Suprapubic skin (tissue), 4 donors: ENCODE measurements around the gene COL18A1. TPM values are rescaled to one million over a fixed set of nuclear protein-coding genes. Genes with fewer than 3 reads are reported as not detected.

Experiments
- DNase-seq, 2 donors: peaks; one replicate each; pipeline ENCODE4 v3.0.0-alpha.2; 2019; ENCODE audit warnings: low spot score in 2 of 2
- H3K27ac ChIP-seq: fragments of 200-600 bp; sonication (generic); one replicate; pipeline ENCODE4 v1.5.1; 2019
- H3K27me3 ChIP-seq: fragments of 200-600 bp; sonication (generic); one replicate; pipeline ENCODE4 v1.5.1; 2019
- H3K36me3 ChIP-seq: fragments of 200-600 bp; sonication (generic); one replicate; pipeline ENCODE4 v1.5.1; 2019
- H3K4me1 ChIP-seq: fragments of 200-600 bp; sonication (generic); one replicate; pipeline ENCODE4 v1.5.1; 2019
- H3K4me3 ChIP-seq: fragments of 200-600 bp; sonication (generic); one replicate; pipeline ENCODE4 v1.5.1; 2019; ENCODE audit warnings: mild to moderate bottlenecking
- H3K9me3 ChIP-seq: fragments of 200-600 bp; sonication (generic); one replicate; pipeline ENCODE4 v1.5.1; 2019
- EP300 ChIP-seq: sonication (generic); formaldehyde crosslinking; IDR thresholded peaks from one replicate; pipeline ENCODE4 v1.6.1; 2017; ENCODE audit warnings: antibody characterized with exemption
- POLR2A ChIP-seq, 2 donors: fragments of 450-650 bp; IDR thresholded peaks; one replicate each; pipeline ENCODE4 v1.6.1; 2017; ENCODE audit warnings: antibody characterized with exemption in 2 of 2, mild to moderate bottlenecking in 2 of 2, moderate library complexity in 2 of 2
- POLR2AphosphoS5 ChIP-seq, 3 donors: sonication (generic); formaldehyde crosslinking; IDR thresholded peaks; one replicate each; pipeline ENCODE4 v1.6.1; 2017; ENCODE audit warnings: antibody characterized with exemption in 3 of 3
- WGBS: methylation state at CpG from one replicate; pipeline ENCODE4 v1.1.5; 2018; 5-methylcytosine and 5-hydroxymethylcytosine counted together
- total RNA-seq, 4 donors: library from RNA; depleted of rRNA; stranded (reverse); fragments of >200 nt; gene quantifications; one replicate each; pipeline ENCODE4 v1.1.0, GENCODE V29; 2016
- TF ChIP-seq, protein P1 (sequence below), 2 donors: fragments of 200-600 bp in 1 of 2; fragments of 450-650 bp in 1 of 2; sonication (generic) in 1 of 2; IDR thresholded peaks; one replicate each; pipeline ENCODE4 v1.5.1; 2016 to 2019; ENCODE audit warnings: antibody characterized with exemption in 2 of 2, mild to moderate bottlenecking in 1 of 2, moderate library complexity in 1 of 2

The COL18A1 gene
- total RNA-seq, 4 donors from 2014 or later: 71.9 to 157 (median 101) TPM

GRCh38 chr21:45381865-45382696 is 22.9 kb upstream of the COL18A1 start:
- DNase-seq: peak in 1 of 2 donors; percentile 58
- H3K27ac ChIP-seq: no peak overlapping the region
- TF ChIP-seq, protein P1, sequence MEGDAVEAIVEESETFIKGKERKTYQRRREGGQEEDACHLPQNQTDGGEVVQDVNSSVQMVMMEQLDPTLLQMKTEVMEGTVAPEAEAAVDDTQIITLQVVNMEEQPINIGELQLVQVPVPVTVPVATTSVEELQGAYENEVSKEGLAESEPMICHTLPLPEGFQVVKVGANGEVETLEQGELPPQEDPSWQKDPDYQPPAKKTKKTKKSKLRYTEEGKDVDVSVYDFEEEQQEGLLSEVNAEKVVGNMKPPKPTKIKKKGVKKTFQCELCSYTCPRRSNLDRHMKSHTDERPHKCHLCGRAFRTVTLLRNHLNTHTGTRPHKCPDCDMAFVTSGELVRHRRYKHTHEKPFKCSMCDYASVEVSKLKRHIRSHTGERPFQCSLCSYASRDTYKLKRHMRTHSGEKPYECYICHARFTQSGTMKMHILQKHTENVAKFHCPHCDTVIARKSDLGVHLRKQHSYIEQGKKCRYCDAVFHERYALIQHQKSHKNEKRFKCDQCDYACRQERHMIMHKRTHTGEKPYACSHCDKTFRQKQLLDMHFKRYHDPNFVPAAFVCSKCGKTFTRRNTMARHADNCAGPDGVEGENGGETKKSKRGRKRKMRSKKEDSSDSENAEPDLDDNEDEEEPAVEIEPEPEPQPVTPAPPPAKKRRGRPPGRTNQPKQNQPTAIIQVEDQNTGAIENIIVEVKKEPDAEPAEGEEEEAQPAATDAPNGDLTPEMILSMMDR (IDR thresholded peaks at IDR 0.05): no peak
- TF ChIP-seq POLR2A (IDR thresholded peaks at IDR 0.05): no peak
- no peak for TF ChIP-seq POLR2AphosphoS5 (IDR thresholded peaks at IDR 0.05)
- TF ChIP-seq EP300: no peak

GRCh38 chr21:45382697-45382997 is 22.3 kb upstream of the COL18A1 start:
- Histone ChIP-seq H3K4me1 (peaks cover 26% of the 10 kb centered on the region), H3K4me3 (no peak overlapping the region), H3K9me3 (no peaks in the 10 kb centered on the region), H3K27ac (no peak overlapping the region), H3K27me3 (peaks cover 11% of the 10 kb centered on the region), H3K36me3 (no peaks in the 10 kb centered on the region)
- peak in 1 of 2 donors; percentile 40 for DNase-seq
- TF ChIP-seq POLR2A (IDR thresholded peaks at IDR 0.05) (no peak), EP300 (no peak), POLR2AphosphoS5 (IDR thresholded peaks at IDR 0.05) (no peak)
- TF ChIP-seq, protein P1 (IDR thresholded peaks at IDR 0.05): no peak
- 98% methylated on average over 10 of the region's 10 CpGs for WGBS

More at GRCh38 chr21:45381865-45382696, 22.9 kb upstream of the COL18A1 start:
- H3K36me3 ChIP-seq: no peaks in the 10 kb centered on the region
- WGBS: 92% methylated on average over 28 of the region's 28 CpGs
- no peak overlapping the region for H3K4me3 ChIP-seq
- H3K27me3 ChIP-seq: peaks cover 11% of the 10 kb centered on the region
- H3K4me1 ChIP-seq: peaks cover 22% of the 10 kb centered on the region
- no peaks in the 10 kb centered on the region for H3K9me3 ChIP-seq

GRCh38 chr21:45383111-45383614 is 21.8 kb upstream of the COL18A1 start:
- no peak overlapping the region for H3K4me3 ChIP-seq
- peaks cover 11% of the 10 kb centered on the region for H3K27me3 ChIP-seq
- peak in 1 of 2 donors; percentile 48 for DNase-seq
- no peak overlapping the region for H3K27ac ChIP-seq
- TF ChIP-seq POLR2AphosphoS5 (IDR thresholded peaks at IDR 0.05) (no peak), EP300 (no peak), POLR2A (IDR thresholded peaks at IDR 0.05) (no peak)
- TF ChIP-seq, protein P1 (IDR thresholded peaks at IDR 0.05): no peak
- WGBS: 80% methylated on average over 2 of the region's 11 CpGs
- peaks cover 20% of the 10 kb centered on the region for H3K4me1 ChIP-seq
- no peaks in the 10 kb centered on the region for H3K36me3 ChIP-seq
- H3K9me3 ChIP-seq: no peaks in the 10 kb centered on the region

GRCh38 chr21:45383615-45384201 is 21.3 kb upstream of the COL18A1 start:
- Histone ChIP-seq H3K27ac (no peak overlapping the region), H3K9me3 (no peaks in the 10 kb centered on the region), H3K4me3 (no peak overlapping the region), H3K4me1 (peaks cover 15% of the 10 kb centered on the region), H3K36me3 (no peaks in the 10 kb centered on the region), H3K27me3 (peaks cover 11% of the 10 kb centered on the region)
- no peak for TF ChIP-seq EP300
- TF ChIP-seq POLR2AphosphoS5 (IDR thresholded peaks at IDR 0.05): no peak
- TF ChIP-seq POLR2A (IDR thresholded peaks at IDR 0.05): no peak
- TF ChIP-seq, protein P1 (IDR thresholded peaks at IDR 0.05): no peak
- DNase-seq: peak in 1 of 2 donors; percentile 55
- 90% methylated on average over 8 of the region's 26 CpGs for WGBS
